HG02884 (cell line): Measurements from ENCODE around the gene CNTN3.

Experiments used
- ATAC-seq: cut with Tn5 transposase; IDR thresholded peaks from one replicate; pipeline ENCODE4 v1.9.1; 2021; ENCODE audit warnings: mild to moderate bottlenecking, moderate library complexity; ENCODE audit not compliant: unreplicated experiment

Gene CNTN3

GRCh38 chr3:74614107-74614967 lies at the start of gene CNTN3:
TSS of gene CNTN3 (minus strand) at chr3:74614659. CDS start at chr3:74521112, 93,547 bp downstream.
- no peak for ATAC-seq

GRCh38 chr3:74663178-74663577 lies 48.7 kb upstream of the CNTN3 start:
- no peak for ATAC-seq

DNA sequence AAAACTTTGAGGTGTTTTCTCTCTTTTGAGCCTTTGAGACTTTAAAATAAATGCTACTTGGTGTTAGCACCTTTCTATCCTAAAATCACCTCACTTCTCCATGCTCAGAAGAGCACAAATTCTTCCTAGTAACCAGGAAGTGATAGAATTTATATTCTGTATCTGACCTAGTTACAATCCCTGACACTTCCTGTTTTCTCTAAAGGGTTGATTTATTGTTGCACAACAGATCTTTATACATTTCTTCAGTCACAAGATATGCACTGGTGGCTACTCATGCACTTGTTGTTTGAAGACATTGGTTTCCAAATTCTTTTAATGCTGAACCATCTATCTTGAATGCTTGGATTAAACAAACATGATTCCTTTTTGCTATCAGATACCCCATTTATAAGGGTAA lies 47.2 kb upstream of the CNTN3 start:
- ATAC-seq, result no peak

- ATAC-seq, result no peak
These were observed 37.4 kb upstream of the CNTN3 start for GRCh38 chr3:74651885-74652284.

DNA sequence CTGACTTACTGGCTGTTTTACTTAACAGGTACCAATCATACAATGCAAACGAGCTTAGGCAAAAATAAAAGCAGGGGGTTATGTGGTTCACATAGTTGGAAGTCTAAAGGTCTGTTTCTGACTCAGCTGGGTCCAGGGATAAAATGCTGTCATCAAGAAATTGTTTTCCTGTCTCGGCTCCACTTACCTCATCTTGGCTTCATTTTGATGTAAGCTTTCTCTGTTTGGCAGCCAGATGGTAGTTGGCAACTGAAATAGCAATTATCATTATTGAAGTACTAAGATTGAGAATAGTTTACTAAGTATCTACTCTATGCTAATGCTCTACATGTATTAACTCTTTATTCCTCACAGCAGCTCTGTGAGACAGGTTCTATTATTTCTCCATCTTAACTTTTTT lies 36.8 kb upstream of the CNTN3 start:
- ATAC-seq, result no peak

DNA sequence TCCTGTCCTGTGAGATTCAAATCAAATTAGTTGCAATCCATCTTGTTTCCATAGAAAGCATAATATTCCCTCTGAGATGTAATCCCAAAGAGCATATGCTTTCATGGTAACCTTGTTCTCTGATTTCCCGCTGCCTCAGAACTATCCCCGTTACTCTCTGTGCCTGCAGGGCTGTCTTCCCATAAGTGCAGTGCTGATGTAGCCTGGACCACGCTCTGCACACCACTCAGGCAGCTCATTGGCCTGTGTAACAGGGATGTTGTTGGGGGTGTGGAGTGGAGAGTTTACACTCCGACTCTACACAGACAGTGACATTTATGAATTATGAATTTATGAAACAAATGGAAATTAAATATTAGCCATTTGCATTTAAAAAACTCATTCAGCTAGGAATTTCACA lies 33.6 kb upstream of the CNTN3 start:
- no peak for ATAC-seq

GRCh38 chr3:74646094-74646493 lies 31.6 kb upstream of the CNTN3 start:
- ATAC-seq, result no peak

DNA sequence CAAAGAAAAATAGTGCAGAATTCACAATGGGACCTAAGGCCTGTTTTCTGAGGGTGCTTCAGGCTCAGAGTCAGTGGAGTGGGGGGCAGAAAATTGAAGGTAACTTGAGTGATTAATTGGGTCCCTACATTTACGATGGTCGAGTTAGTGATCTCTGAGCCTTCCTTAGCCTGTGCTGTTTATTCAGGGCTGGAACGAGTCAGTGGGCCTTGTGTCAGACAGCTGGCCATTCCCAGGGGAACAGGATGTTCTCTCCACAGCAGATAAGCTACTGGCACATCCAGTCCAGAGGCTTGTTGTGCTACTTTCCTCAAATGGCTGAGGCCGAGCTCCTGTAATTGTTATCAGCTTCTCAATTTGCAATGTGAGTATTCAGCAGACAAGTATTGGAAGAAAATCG lies 29.2 kb upstream of the CNTN3 start:
- ATAC-seq, result no peak

GRCh38 chr3:74642876-74643275 lies 28.4 kb upstream of the CNTN3 start:
- ATAC-seq, result no peak

DNA sequence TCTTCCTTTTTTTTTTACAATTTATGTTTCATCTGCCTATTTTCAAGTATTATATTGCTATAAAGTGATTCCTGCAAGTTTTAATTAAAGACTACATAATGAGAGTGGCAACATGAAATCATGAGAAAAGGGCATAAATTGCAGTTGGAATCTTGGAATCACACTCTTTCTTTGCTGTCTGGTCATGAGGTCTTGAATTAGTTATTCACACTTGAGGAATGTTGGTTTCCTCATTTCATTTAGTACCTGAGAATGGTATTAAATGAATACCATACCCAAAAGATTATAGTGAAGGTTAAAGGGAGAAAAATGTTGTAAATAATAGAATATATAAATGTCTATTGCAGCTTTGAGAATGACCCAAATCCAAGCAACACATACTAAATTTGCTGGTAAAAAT lies 25.8 kb upstream of the CNTN3 start:
- no peak for ATAC-seq

GRCh38 chr3:74639681-74640080 lies 25.2 kb upstream of the CNTN3 start:
- ATAC-seq, result no peak

- no peak for ATAC-seq
These were observed 22.5 kb upstream of the CNTN3 start for GRCh38 chr3:74636981-74637380.

- ATAC-seq, result no peak
These were observed 18.6 kb upstream of the CNTN3 start for GRCh38 chr3:74633021-74633420.

GRCh38 chr3:74631351-74632140 lies 17.1 kb upstream of the CNTN3 start:
- ATAC-seq, result no peak

- no peak for ATAC-seq
These were observed 16.1 kb upstream of the CNTN3 start for GRCh38 chr3:74630602-74631001.

GRCh38 chr3:74626011-74626410 lies 11.6 kb upstream of the CNTN3 start:
- ATAC-seq, result no peak

- ATAC-seq, result no peak
These were observed 9.8 kb upstream of the CNTN3 start for GRCh38 chr3:74624301-74624700.

DNA sequence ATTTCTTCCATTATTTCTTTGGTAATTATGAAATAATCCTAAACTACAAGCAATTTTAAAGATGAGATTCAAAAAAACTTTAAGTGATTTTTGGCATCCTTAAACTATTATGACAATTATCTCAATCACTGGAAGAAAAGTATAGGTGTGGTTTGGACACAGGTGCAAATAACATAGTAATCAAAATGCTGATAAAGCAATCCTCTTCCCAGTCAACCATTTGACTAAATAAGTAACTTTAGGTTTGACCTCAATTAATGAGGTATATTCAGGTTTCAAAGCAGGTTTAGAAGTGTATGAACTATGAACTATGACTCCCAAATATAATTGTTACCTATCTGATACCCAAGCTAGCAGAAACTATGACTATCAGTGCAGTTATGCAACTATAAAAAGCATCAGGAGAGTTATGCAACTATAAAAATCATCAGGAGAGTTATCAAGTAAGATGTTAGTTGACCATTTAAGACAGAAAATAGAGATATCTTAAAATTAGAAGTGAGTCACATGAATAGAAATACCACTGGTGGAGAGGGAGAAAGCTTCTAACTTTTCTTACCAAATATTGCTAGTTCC lies 8.9 kb upstream of the CNTN3 start:
- no peak for ATAC-seq

DNA sequence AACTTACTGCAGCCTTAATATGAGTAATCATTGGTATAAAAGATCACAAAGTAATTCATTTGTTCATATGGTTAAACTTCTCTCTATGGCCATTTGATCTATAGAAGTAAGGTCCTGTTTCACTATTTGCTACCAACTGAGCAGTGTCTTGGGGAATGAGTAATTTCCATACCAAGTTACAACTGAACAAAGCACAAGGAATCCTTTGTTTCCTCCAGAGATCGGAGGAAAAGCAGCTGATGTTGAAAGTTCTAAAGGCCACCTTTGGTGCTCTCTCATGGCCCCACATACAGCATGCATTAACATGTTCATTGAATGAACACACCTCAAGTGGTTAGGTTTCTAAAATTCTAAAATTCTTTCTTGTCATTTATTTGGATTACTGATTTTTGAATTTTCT lies 7.1 kb upstream of the CNTN3 start:
- ATAC-seq, result no peak

DNA sequence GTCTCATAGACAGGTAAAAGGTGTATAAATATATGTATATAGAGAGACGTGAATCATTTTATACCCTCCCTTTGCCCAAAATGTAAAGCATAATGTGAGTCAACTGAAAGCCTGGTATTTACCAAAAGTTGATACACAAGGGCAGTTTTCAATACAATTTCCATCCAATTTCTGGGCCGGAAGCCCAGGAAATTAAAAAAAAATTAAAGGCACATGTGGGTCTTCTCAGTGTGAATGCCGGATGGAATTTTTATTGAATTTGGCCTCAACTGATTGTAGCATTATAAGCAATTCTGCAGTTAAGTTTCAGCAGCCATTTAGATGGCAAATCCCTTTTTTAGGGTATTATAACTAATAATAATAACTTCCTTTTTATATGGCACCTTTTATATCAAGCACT lies 3.3 kb upstream of the CNTN3 start:
- no peak for ATAC-seq

DNA sequence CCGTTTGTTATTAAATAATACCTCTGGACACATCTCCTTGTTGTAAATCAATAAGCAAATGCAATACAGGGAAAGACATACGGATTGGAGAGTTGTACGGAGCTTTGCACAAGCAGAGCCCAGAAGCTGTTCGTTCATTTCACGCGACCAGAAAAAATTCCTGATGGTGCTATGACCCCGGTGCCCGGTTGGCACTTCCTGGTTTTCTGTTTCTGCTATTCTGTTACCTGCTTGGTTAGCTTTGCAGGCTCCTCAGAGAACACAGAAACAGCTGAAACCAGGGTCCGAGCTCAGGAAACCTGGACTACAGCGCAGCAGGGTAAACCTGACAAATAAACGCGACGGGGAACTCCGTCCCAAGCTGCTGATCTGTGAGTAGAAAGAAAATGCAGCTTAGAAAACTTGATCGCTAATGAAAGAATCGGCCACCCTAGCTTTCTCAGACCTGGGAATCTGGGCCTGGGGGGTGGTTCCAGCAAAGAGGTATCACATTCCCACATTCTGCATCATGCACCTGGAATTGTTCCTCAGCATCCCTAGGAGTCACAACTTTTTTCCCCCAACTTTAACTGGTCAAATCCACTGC lies 845 bp downstream of the CNTN3 start:
- no peak for ATAC-seq
